GM12872 (cell line): ENCODE data around the gene GEMIN4.
A peak's percentile ranks its signal among the peaks of the same experiment; 100 is the strongest.

ENCODE experiments used
- CTCF ChIP-seq: IDR thresholded peaks from 3 replicates; pipeline ENCODE4 v1.5.1; 2011; ENCODE audit warnings: low read depth, mild to moderate bottlenecking, low read length, moderate library complexity; ENCODE audit not compliant: insufficient read depth

The GEMIN4 gene

DNA sequence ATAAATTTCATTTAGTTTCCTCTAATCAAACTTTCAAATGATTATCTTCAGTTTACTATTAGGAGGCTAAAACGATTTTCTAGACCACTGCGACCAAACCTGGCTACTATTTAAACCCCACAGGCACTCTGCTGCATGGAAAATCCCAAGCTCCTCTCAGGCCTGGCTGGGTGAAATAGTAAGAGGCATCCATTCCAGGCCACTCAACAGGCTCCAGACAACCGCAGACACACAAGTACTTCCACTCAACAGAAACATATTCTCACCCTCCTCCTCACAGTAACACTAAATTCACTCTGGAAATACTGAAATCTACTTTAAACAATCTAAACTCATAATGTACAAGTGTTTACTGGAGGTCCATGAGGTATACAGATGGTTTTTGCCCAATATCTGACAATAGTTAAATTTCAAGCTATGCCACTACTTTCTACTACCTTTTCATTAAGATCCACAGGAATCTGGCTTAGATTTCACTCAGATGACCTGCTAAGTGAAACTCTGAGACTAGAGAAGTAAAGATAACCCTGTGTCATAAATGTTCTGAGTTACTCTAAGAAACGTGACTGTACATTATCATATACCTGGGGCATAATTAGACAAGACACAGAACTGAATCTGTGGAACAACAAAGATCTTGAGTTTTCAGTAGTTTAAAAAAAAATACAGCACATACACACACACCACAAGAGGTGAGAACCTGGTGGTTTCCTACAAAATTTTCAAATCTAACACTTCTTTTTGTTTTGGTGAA lies 47.8 kb downstream of the GEMIN4 start:
- TF ChIP-seq CTCF, result no peak

- no peak for TF ChIP-seq CTCF
These were observed 48.8 kb downstream of the GEMIN4 start for GRCh38 chr17:703081-703875.

DNA sequence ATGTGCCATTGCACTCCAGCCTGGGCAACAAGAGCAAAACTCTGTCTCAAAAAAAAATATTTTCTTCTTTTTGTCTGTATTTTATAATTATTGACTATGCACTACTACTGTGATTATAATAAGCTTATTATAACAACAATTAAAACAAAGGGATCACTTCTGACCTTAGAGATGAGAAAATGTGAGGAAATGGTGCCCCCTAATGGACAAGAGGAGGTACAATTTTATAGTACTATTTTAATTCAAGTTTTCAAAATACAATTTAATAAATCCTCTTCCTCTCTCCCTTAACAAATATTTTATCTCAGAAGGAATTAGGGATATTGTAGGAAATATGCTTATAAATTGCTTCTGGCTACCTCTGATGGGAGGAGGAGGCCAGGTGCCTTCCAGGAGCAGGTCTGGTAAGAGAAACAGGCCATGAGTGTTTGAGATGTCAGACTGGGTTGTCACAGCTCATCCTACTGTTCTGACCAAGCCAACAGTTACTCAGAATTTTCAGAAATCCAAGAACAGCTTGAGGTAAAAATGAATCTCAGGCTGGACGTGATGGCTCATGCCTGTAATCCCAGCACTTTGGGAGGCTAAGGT lies 51.5 kb downstream of the GEMIN4 start:
- TF ChIP-seq CTCF, result peak; percentile 33; the same call in 1 of the 3 replicates

DNA sequence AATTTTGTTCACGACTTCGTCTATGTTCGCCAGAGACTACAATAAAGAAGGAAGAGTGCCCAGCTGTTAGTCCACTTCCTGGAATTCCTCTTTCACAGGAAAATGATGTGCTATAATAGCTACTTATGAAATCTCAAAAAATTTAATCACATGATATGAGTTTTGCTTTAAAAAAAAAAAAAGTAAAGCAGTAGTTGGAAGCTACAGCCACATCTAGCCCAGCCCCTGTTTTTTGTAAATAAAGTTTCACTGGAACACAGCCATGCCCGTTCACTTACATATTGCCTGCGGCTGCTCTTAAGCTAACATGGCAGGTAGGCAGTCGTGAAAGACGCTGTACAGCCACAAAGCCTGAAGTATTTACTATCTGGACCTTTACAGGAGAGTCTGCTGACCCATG lies 52.7 kb downstream of the GEMIN4 start:
- no peak for TF ChIP-seq CTCF

GRCh38 chr17:697682-698081 lies 54.4 kb downstream of the GEMIN4 start:
- TF ChIP-seq CTCF, result no peak

- no peak for TF ChIP-seq CTCF
These were observed 55.7 kb downstream of the GEMIN4 start for GRCh38 chr17:696369-696768.
